Lower lobe of right lung (tissue), 2 donors: ENCODE data around the gene SELENOF. TPM values are rescaled to one million over a fixed set of nuclear protein-coding genes. Genes with fewer than 3 reads are reported as not detected.
A peak's percentile ranks its signal among the peaks of the same experiment; 100 is the strongest.

ENCODE experiments used
- ATAC-seq, 2 donors: fragments of 200-7000 bp; cut with Tn5 transposase; one replicate each; pipeline ENCODE4 v1.9.1; 2020 to 2022; ENCODE audit warnings: mild to moderate bottlenecking in 2 of 2, moderate library complexity in 2 of 2
- DNase-seq: peaks from one replicate; pipeline ENCODE4 v3.0.0-alpha.2; 2020
- H3K27ac ChIP-seq: fragments of 200-600 bp; one replicate; pipeline ENCODE4 v1.8.0; 2022
- H3K27me3 ChIP-seq: fragments of 200-600 bp; one replicate; pipeline ENCODE4 v1.8.0; 2022; ENCODE audit warnings: low read depth
- H3K36me3 ChIP-seq: fragments of 200-600 bp; one replicate; pipeline ENCODE4 v1.8.0; 2022; ENCODE audit warnings: mild to moderate bottlenecking
- H3K4me1 ChIP-seq: fragments of 200-600 bp; one replicate; pipeline ENCODE4 v1.8.0; 2022
- H3K4me3 ChIP-seq: fragments of 200-600 bp; one replicate; pipeline ENCODE4 v1.8.0; 2022; ENCODE audit warnings: mild to moderate bottlenecking
- H3K9me3 ChIP-seq: fragments of 200-600 bp; one replicate; pipeline ENCODE4 v1.8.0; 2022
- CTCF ChIP-seq: fragments of 200-600 bp; IDR thresholded peaks from one replicate; pipeline ENCODE4 v1.8.0; 2022; ENCODE audit warnings: antibody characterized with exemption, mild to moderate bottlenecking
- intact Hi-C: fragments of 100-400 bp; cut with DNase I; formaldehyde crosslinking; loops from one replicate; pipeline ENCODE4 v1.11.0; 2022
- long read RNA-seq: library from polyadenylated mRNA; unstranded; transcript quantifications from one replicate; pipeline ENCODE4 v2.0.0, GENCODE V29; 2021
- total RNA-seq: library from RNA; stranded (reverse); fragmentation: NEBNext Ultra II Directional; extraction: Animal tissue kit (Norgen Biotek cat#: 25700); gene quantifications from one replicate; pipeline ENCODE4 v1.2.1, GENCODE V29; 2021
- donor health status: DM: no; HTN: yes; CAD: no; lungs with severe emphysema.

SELENOF gene
- total RNA-seq, result 197 TPM
- long read RNA-seq, transcript SELENOF-201 (5 exons, 1,781 nt), result major isoform, 161 of 194 reads
- long read RNA-seq, partial matches to known transcripts, result 3 of 194 reads
- long read RNA-seq, other reads (novel, unspliced or antisense), result 20 of 194 reads

- intact Hi-C loops, result no loop called here
- Histone ChIP-seq H3K36me3 (peaks cover 13% of the 10 kb centered on the region), H3K4me3 (peak within 1 kb of the TSS; percentile 84), H3K27ac (peak within 1 kb of the TSS; percentile 91), H3K9me3 (no peaks in the 10 kb centered on the region), H3K4me1 (peaks cover 35% of the 10 kb centered on the region), H3K27me3 (no peaks in the 10 kb centered on the region)
- TF ChIP-seq CTCF, result no peak
- DNase-seq (peak; percentile 99), ATAC-seq (peak; percentile 98 to 99)
These were observed at the start of gene SELENOF for GRCh38 chr1:86913896-86914600. Gene SELENOF, minus strand, starts transcription at chr1:86914126. Its CDS starts 15 bp downstream, at chr1:86914111.

- H3K27me3 ChIP-seq, result no peaks in the 10 kb centered on the region
These were observed 46.6 kb upstream of the SELENOF start for GRCh38 chr1:86960548-86960947.

GRCh38 chr1:86957221-86957620, 43.3 kb upstream of the SELENOF start:
- DNase-seq, result no peak
- H3K4me1 ChIP-seq, result peaks cover 13% of the 10 kb centered on the region
- H3K4me3 ChIP-seq, result no peak overlapping the region
- no peaks in the 10 kb centered on the region for H3K27me3 ChIP-seq
- H3K36me3 ChIP-seq, result no peaks in the 10 kb centered on the region
- ATAC-seq, result no peak
- no peaks in the 10 kb centered on the region for H3K9me3 ChIP-seq
- TF ChIP-seq CTCF, result no peak
- no peak overlapping the region for H3K27ac ChIP-seq
- intact Hi-C loops, result no loop called here

More at GRCh38 chr1:86960548-86960947, 46.6 kb upstream of the SELENOF start:
- H3K36me3 ChIP-seq, result no peaks in the 10 kb centered on the region
- no peak overlapping the region for H3K4me3 ChIP-seq
- DNase-seq (no peak), ATAC-seq (no peak)
- H3K4me1 ChIP-seq, result peaks cover 6% of the 10 kb centered on the region
- H3K27ac ChIP-seq, result no peak overlapping the region
- no peaks in the 10 kb centered on the region for H3K9me3 ChIP-seq
- intact Hi-C loops, result no loop called here
- no peak for TF ChIP-seq CTCF

GRCh38 chr1:86956221-86956620, 42.3 kb upstream of the SELENOF start:
- TF ChIP-seq CTCF, result no peak
- no peak for DNase-seq
- ATAC-seq, result no peak
- no peak overlapping the region for H3K27ac ChIP-seq
- no peaks in the 10 kb centered on the region for H3K27me3 ChIP-seq
- H3K4me1 ChIP-seq, result peaks cover 13% of the 10 kb centered on the region
- intact Hi-C loops, result no loop called here
- H3K4me3 ChIP-seq, result no peak overlapping the region
- H3K36me3 ChIP-seq, result no peaks in the 10 kb centered on the region
- H3K9me3 ChIP-seq, result no peaks in the 10 kb centered on the region

GRCh38 chr1:86955678-86956077, 41.8 kb upstream of the SELENOF start:
- H3K9me3 ChIP-seq, result no peaks in the 10 kb centered on the region
- DNase-seq (no peak), ATAC-seq (no peak)
- no peaks in the 10 kb centered on the region for H3K36me3 ChIP-seq
- no peaks in the 10 kb centered on the region for H3K27me3 ChIP-seq
- no peak overlapping the region for H3K27ac ChIP-seq
- no peak for TF ChIP-seq CTCF
- peaks cover 13% of the 10 kb centered on the region for H3K4me1 ChIP-seq
- no peak overlapping the region for H3K4me3 ChIP-seq
- intact Hi-C loops, result no loop called here
